GM12801 (cell line): Measurements from ENCODE around the gene ACSL1.

ENCODE experiments used
- CTCF ChIP-seq: IDR thresholded peaks from one replicate; pipeline ENCODE4 v1.5.1; 2011; ENCODE audit warnings: control low read depth; ENCODE audit not compliant: insufficient read length; ENCODE audit errors: extremely low read depth

Gene ACSL1

GRCh38 chr4:184824081-184824775 is 1.5 kb downstream of the ACSL1 start:
- TF ChIP-seq CTCF, result no peak

GRCh38 chr4:184823014-184823413 is 2.8 kb downstream of the ACSL1 start:
- TF ChIP-seq CTCF, result no peak

- no peak for TF ChIP-seq CTCF
These were observed 3.4 kb downstream of the ACSL1 start for GRCh38 chr4:184822356-184822755.

- TF ChIP-seq CTCF, result no peak
These were observed 4.5 kb downstream of the ACSL1 start for GRCh38 chr4:184821242-184821641.

GRCh38 chr4:184819786-184820185 is 6.0 kb downstream of the ACSL1 start:
- TF ChIP-seq CTCF, result no peak

- no peak for TF ChIP-seq CTCF
These were observed 7.6 kb downstream of the ACSL1 start for GRCh38 chr4:184818216-184818564.

- TF ChIP-seq CTCF, result no peak
These were observed 8.1 kb downstream of the ACSL1 start for GRCh38 chr4:184817494-184818215.
